Keratinocyte (primary cell): ENCODE measurements around the gene KDM4B. TPM values are rescaled to one million over a fixed set of nuclear protein-coding genes. Genes with fewer than 3 reads are reported as not detected.

Experiments used
- DNase-seq: peaks from one replicate; pipeline ENCODE4 v3.0.0-alpha.2; 2011; ENCODE audit warnings: low read depth, missing footprints, low spot score
- FAIRE-seq: peaks from 2 replicates; lab custom pipeline; 2011; peaks lifted over from hg19 to GRCh38; lab: Jason Lieb, UNC
- H2AFZ ChIP-seq: 2 replicates; pipeline ENCODE4 v1.6.0; 2012; ENCODE audit warnings: low read length, control low read depth, inconsistent platforms; ENCODE audit not compliant: control insufficient read depth
- H3K27ac ChIP-seq: 2 replicates; pipeline ENCODE4 v1.5.1; 2011; ENCODE audit warnings: low read length; ENCODE audit not compliant: control insufficient read depth, insufficient read depth
- H3K27me3 ChIP-seq: 3 replicates; pipeline ENCODE4 v1.6.0; 2011; ENCODE audit warnings: low read length; ENCODE audit not compliant: control insufficient read depth, insufficient read depth; ENCODE audit errors: extremely low read depth
- H3K36me3 ChIP-seq, 2 experiments: 2 replicates in 1 of 2; 3 replicates in 1 of 2; pipeline ENCODE4 v1.5.1; 2011; ENCODE audit warnings: low read length in 2 of 2, mild to moderate bottlenecking in 1 of 2; ENCODE audit not compliant: control insufficient read depth in 2 of 2, insufficient read depth in 2 of 2; ENCODE audit errors: extremely low read depth in 1 of 2
- H3K4me1 ChIP-seq: 3 replicates; pipeline ENCODE4 v1.5.1; 2011; ENCODE audit warnings: low read length; ENCODE audit not compliant: control insufficient read depth, insufficient read depth; ENCODE audit errors: extremely low read depth
- H3K4me2 ChIP-seq: 3 replicates; pipeline ENCODE4 v1.6.0; 2011; ENCODE audit warnings: low read depth, low read length; ENCODE audit not compliant: control insufficient read depth, insufficient read depth; ENCODE audit errors: extremely low read depth
- H3K4me3 ChIP-seq, 3 experiments: fragments of 200-600 bp in 1 of 3; sonication (generic) in 1 of 3; 2 replicates in 2 of 3; 3 replicates in 1 of 3; pipeline ENCODE4 v1.5.1; 2011 to 2016; ENCODE audit warnings: low read length in 3 of 3, mild to moderate bottlenecking in 3 of 3, control low read depth in 2 of 3, inconsistent platforms in 1 of 3, low read depth in 1 of 3, mixed read lengths in 1 of 3, mixed run types in 1 of 3, moderate library complexity in 1 of 3; ENCODE audit not compliant: control insufficient read depth in 2 of 3, insufficient read depth in 2 of 3; ENCODE audit errors: extremely low read depth in 1 of 3
- H3K79me2 ChIP-seq: 2 replicates; pipeline ENCODE4 v1.6.0; 2012; ENCODE audit warnings: low read length; ENCODE audit not compliant: control insufficient read depth, insufficient read depth
- H3K9ac ChIP-seq: 3 replicates; pipeline ENCODE4 v1.6.0; 2011; ENCODE audit warnings: low read length; ENCODE audit not compliant: control insufficient read depth, insufficient read depth; ENCODE audit errors: extremely low read depth
- H3K9me1 ChIP-seq: 3 replicates; pipeline ENCODE4 v1.6.0; 2011; ENCODE audit warnings: low read length; ENCODE audit not compliant: control insufficient read depth, insufficient read depth; ENCODE audit errors: extremely low read depth
- H3K9me3 ChIP-seq: 2 replicates; pipeline ENCODE4 v1.5.1; 2012; ENCODE audit warnings: low read depth, low read length; ENCODE audit not compliant: control insufficient read depth
- H4K20me1 ChIP-seq: 3 replicates; pipeline ENCODE4 v1.6.0; 2011; ENCODE audit warnings: low read length; ENCODE audit not compliant: control insufficient read depth, insufficient read depth; ENCODE audit errors: extremely low read depth
- EZH2 ChIP-seq: IDR thresholded peaks from one replicate; pipeline ENCODE4 v1.6.1; 2012; ENCODE audit warnings: inconsistent platforms, mild to moderate bottlenecking, low read length, moderate library complexity
- dilution Hi-C: fragments of 300-500 bp; cut with MboI; formaldehyde crosslinking; loops from one replicate; pipeline ENCODE4 v1.7.0; 2020; ENCODE audit warnings: low sequenced_read_pairs; ENCODE audit not compliant: extremely low pct_ligation_motif_present
- polyA plus RNA-seq, 5 experiments: library from polyadenylated mRNA; depleted of rRNA in 3 of 5; stranded (reverse) in 3 of 5; stranded (forward) in 1 of 5; unstranded in 1 of 5; fragments of >200 nt; gene quantifications; 1 replicate in 1 of 5; 2 replicates in 3 of 5; 3 replicates in 1 of 5; pipeline versions ENCODE4 v1.2.1 to v1.2.3, GENCODE V29; 2011 to 2012; ENCODE audit warnings: missing spikeins in 2 of 5, low read depth in 1 of 5, low replicate concordance in 1 of 5
- TF ChIP-seq, protein P1 (sequence below), 3 experiments: IDR thresholded peaks in 1 of 3; conservative IDR thresholded peaks in 1 of 3; optimal IDR thresholded peaks in 1 of 3; 2 replicates in 2 of 3; 3 replicates in 1 of 3; pipeline versions ENCODE3 to v1.5.1; 2011; ENCODE audit warnings: low read length in 3 of 3, mild to moderate bottlenecking in 3 of 3, moderate library complexity in 2 of 3, control low read depth in 1 of 3, inconsistent platforms in 1 of 3; ENCODE audit not compliant: insufficient read depth in 2 of 3; ENCODE audit errors: extremely low read depth in 1 of 3

Gene KDM4B
- polyA plus RNA-seq, 1 donor (not counting 4 experiments of a cell fraction or from before 2014, with no cell fraction given), result 6.2 TPM

DNA sequence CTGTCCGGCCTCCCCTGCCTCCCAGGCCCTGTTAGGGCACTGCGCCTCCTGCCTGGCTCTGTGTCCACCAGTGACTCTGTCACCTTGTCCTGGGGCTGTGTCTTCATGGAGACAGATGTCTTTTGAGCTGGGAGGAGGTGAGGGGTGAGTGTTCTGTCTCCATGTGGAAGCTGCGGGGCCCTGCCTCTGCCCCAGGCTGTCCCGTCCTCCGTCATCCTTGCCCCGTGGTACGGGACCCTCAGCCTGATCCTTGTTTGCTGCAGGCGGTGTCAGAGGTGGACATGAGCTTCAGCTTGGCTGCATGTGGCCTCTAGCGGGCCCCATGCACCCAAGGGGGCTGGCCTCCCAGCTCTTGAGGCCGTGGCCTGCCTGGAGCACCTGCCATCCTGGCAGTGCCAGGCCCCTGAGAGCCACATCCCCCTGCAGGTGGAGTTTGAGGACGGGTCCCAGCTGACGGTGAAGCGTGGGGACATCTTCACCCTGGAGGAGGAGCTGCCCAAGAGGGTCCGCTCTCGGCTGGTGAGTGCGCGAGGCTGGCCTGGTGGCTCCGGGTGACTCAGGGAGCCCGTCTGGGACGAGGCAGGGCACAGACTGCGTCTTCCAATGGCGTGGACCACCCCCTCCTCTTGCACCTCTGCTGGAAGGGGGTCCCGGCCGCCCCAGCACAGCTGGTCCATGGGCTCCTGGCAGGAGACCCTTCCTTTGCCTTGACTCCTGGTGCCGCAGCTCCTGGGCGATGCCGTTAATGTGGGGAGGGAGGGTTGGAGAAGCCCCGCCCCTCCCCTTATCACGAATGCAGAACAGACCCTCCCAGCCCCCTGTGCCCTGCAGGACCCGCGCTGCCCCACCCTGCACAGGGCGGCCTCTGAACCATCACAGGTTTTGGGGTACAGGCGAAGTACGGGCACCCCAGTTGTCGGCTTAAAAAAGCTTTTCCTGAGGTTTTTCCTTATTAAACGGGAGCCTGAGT is 181.3 kb downstream of the KDM4B start:
- FAIRE-seq, result no peak
- Histone ChIP-seq H3K4me2 (no peak overlapping the region), H3K4me1 (peaks cover 21% of the 10 kb centered on the region), H4K20me1 (no peaks in the 10 kb centered on the region), H3K4me3 (no peak overlapping the region), H3K9ac (no peak overlapping the region), H3K27me3 (no peaks in the 10 kb centered on the region), H3K27ac (no peak overlapping the region), H3K9me3 (no peaks in the 10 kb centered on the region), H3K36me3 (peaks cover 8 to 18% of the 10 kb centered on the region in 2 experiments), H3K79me2 (no peaks in the 10 kb centered on the region), H2AFZ (no peak overlapping the region), H3K9me1 (no peaks in the 10 kb centered on the region)
- no peak for DNase-seq
- TF ChIP-seq EZH2, result no peak
- TF ChIP-seq, protein P1, sequence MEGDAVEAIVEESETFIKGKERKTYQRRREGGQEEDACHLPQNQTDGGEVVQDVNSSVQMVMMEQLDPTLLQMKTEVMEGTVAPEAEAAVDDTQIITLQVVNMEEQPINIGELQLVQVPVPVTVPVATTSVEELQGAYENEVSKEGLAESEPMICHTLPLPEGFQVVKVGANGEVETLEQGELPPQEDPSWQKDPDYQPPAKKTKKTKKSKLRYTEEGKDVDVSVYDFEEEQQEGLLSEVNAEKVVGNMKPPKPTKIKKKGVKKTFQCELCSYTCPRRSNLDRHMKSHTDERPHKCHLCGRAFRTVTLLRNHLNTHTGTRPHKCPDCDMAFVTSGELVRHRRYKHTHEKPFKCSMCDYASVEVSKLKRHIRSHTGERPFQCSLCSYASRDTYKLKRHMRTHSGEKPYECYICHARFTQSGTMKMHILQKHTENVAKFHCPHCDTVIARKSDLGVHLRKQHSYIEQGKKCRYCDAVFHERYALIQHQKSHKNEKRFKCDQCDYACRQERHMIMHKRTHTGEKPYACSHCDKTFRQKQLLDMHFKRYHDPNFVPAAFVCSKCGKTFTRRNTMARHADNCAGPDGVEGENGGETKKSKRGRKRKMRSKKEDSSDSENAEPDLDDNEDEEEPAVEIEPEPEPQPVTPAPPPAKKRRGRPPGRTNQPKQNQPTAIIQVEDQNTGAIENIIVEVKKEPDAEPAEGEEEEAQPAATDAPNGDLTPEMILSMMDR (optimal IDR thresholded peaks at IDR 0.05 in 1 of 3, IDR thresholded peaks at IDR 0.05 in 1 of 3, conservative IDR thresholded peaks at IDR 0.05 in 1 of 3; ENCODE audit: extremely low read depth in 1 of 3, insufficient read depth in 2 of 3, low read length in 3 of 3), result no peak
- dilution Hi-C loops, result no loop called here

DNA sequence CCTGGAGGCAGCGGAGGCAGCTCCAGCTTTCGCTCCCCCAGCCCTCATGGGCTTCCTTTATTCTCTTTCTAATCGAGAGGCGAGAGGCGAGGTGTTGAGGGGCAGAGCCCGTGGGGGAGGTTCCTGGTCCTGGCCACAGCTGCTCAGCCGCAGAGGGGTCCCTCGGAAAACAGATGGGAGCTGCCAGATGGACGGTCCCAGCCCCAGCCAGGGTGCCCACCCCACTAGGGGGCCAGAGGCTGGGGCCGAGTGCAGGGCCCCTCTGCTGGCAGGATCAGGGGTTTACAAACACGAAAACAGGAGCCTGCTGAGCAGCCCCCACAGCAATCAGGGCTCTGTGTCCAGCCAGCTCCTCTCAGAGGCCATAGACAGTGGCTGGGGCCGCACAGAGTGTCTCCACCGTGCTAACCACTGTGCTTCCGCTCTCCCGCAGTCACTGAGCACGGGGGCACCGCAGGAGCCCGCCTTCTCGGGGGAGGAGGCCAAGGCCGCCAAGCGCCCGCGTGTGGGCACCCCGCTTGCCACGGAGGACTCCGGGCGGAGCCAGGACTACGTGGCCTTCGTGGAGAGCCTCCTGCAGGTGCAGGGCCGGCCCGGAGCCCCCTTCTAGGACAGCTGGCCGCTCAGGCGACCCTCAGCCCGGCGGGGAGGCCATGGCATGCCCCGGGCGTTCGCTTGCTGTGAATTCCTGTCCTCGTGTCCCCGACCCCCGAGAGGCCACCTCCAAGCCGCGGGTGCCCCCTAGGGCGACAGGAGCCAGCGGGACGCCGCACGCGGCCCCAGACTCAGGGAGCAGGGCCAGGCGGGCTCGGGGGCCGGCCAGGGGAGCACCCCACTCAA is 182.2 kb downstream of the KDM4B start:
- H2AFZ ChIP-seq, result no peak overlapping the region
- H4K20me1 ChIP-seq, result no peaks in the 10 kb centered on the region
- dilution Hi-C loops, result no loop called here
- no peak overlapping the region for H3K27ac ChIP-seq
- peaks cover 2% of the 10 kb centered on the region for H3K27me3 ChIP-seq
- H3K36me3 ChIP-seq, result peaks cover 7 to 13% of the 10 kb centered on the region in 2 experiments
- peaks cover 21% of the 10 kb centered on the region for H3K4me1 ChIP-seq
- no peaks in the 10 kb centered on the region for H3K9me1 ChIP-seq
- no peaks in the 10 kb centered on the region for H3K79me2 ChIP-seq
- no peak overlapping the region for H3K9ac ChIP-seq
- H3K4me2 ChIP-seq, result no peak overlapping the region
- no peak for TF ChIP-seq EZH2
- TF ChIP-seq, protein P1 (optimal IDR thresholded peaks at IDR 0.05 in 1 of 3, IDR thresholded peaks at IDR 0.05 in 1 of 3, conservative IDR thresholded peaks at IDR 0.05 in 1 of 3; ENCODE audit: extremely low read depth in 1 of 3, insufficient read depth in 2 of 3, low read length in 3 of 3), result no peak
- no peak overlapping the region for H3K4me3 ChIP-seq
- FAIRE-seq (no peak), DNase-seq (no peak)
- H3K9me3 ChIP-seq, result no peaks in the 10 kb centered on the region
